Pons (tissue), 1 donor: ENCODE data around the gene PROCR.
"Not testable (repeated sequence)": the region's sequence is repeated elsewhere in the genome, so short reads cannot be mapped to it uniquely, and the experiment has no call there.

Source experiments
- DNase-seq: peaks from one replicate; pipeline ENCODE4 v3.0.0-alpha.2; 2016; ENCODE audit warnings: low spot score

The PROCR gene

GRCh38 chr20:35165221-35166185 is 6.4 kb upstream of the PROCR start:
- DNase-seq: no peak

GRCh38 chr20:35166242-35166830 is 5.5 kb upstream of the PROCR start:
- DNase-seq: peak; percentile 6

GRCh38 chr20:35167787-35168186 is 4.1 kb upstream of the PROCR start:
- DNase-seq: no peak

- DNase-seq: not testable (repeated sequence)
Observed at GRCh38 chr20:35168701-35169409, 3.0 kb upstream of the PROCR start.

GRCh38 chr20:35171438-35171752 is 477 bp upstream of the PROCR start:
- DNase-seq: no peak

- DNase-seq: no peak
Observed at GRCh38 chr20:35172434-35172806, 548 bp downstream of the PROCR start.

GRCh38 chr20:35173576-35174192 is 1.8 kb downstream of the PROCR start:
- DNase-seq: no peak

- DNase-seq: no peak
Observed at GRCh38 chr20:35174458-35175216, 2.8 kb downstream of the PROCR start.

- DNase-seq: no peak
Observed at GRCh38 chr20:35176132-35176531, 4.3 kb downstream of the PROCR start.

GRCh38 chr20:35179292-35180212 is 7.7 kb downstream of the PROCR start:
- DNase-seq: no peak

GRCh38 chr20:35180266-35180665 is 8.4 kb downstream of the PROCR start:
- DNase-seq: no peak

- DNase-seq: no peak
Observed at GRCh38 chr20:35181731-35182130, 9.9 kb downstream of the PROCR start.

GRCh38 chr20:35186691-35187289 is 14.9 kb downstream of the PROCR start:
- not testable (repeated sequence) for DNase-seq

- no peak for DNase-seq
Observed at GRCh38 chr20:35187584-35188190, 15.8 kb downstream of the PROCR start.

GRCh38 chr20:35189223-35189622 is 17.4 kb downstream of the PROCR start:
- DNase-seq: not testable (repeated sequence)

- no peak for DNase-seq
Observed at GRCh38 chr20:35190556-35190955, 18.7 kb downstream of the PROCR start.

GRCh38 chr20:35191419-35192117 is 19.7 kb downstream of the PROCR start:
- no peak for DNase-seq

- DNase-seq: no peak
Observed at GRCh38 chr20:35192118-35192872, 20.4 kb downstream of the PROCR start.
